ENCODE data around the gene DEFB132.
"Not testable (repeated sequence)": the region's sequence is repeated elsewhere in the genome, so short reads cannot be mapped to it uniquely, and the experiment has no call there.

Gene DEFB132, protein sequence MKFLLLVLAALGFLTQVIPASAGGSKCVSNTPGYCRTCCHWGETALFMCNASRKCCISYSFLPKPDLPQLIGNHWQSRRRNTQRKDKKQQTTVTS

DNA sequence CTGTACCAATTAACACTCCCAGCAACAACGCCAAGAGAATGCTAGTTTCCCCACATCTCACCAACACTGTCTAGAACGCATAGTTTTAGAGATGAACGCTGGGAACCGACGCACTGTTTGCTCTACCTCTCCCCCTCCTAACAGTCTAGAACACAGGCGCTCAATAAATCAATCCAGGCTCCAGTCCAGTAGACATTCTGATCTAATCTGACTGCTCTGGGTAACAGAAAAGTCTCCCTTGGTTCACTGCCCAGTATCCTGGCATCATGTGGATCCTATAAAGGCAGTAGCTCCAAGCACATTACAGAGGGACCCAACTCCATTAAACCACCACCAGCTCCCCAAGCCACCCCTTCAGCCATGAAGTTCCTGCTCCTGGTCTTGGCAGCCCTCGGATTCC, at the start of gene DEFB132:
DEFB132 (plus strand) TSS at position 306 of the 400 bp plus-strand sequence; CDS start at position 361, 55 bp downstream.
- DNase-seq (ENCODE audit: low read depth) = no peak

- DNase-seq (ENCODE audit: low read depth) = no peak
Measured at GRCh38 chr20:208942-209566, 48.5 kb upstream of the DEFB132 start.

DNA sequence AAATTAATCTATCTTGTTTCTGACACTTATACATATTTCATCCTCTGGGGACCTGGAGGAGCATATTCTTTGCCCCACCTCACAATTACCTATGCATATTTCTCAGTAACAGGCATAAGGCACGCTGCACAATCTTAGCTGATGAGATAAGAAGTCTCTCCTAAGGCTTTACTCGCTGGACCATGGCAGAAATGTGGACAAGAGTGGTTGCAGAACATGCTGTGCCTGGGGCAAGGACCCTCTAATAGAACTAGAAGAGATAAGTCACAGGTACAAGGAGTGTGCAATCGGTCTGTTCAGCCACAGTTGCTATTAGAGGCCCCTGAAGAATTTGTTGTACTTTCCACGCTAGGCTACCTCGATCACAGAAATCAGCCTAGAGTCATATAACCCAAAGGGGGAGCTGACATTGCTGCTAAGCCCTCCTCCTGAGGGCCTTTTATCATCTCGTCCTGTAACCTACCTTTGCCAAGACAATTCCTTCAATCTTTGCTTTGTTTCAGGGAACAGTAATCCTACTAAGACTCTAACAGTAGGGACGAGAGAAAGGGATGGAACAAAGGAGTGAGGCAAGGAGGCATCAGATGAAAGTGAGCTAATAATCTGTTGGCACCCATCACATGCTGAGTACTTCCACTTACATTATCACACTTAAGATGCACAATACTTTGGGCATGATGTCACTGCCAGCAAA, 46.6 kb upstream of the DEFB132 start:
- no peak for DNase-seq (ENCODE audit: low read depth)

GRCh38 chr20:214383-214782, 43.1 kb upstream of the DEFB132 start:
- no peak for DNase-seq (ENCODE audit: low read depth)

- no peak for DNase-seq (ENCODE audit: low read depth)
Measured at GRCh38 chr20:215796-216195, 41.7 kb upstream of the DEFB132 start.

GRCh38 chr20:217266-217665, 40.3 kb upstream of the DEFB132 start:
- no peak for DNase-seq (ENCODE audit: low read depth)

GRCh38 chr20:219290-220115, 38.0 kb upstream of the DEFB132 start:
- DNase-seq (ENCODE audit: low read depth) = no peak

DNA sequence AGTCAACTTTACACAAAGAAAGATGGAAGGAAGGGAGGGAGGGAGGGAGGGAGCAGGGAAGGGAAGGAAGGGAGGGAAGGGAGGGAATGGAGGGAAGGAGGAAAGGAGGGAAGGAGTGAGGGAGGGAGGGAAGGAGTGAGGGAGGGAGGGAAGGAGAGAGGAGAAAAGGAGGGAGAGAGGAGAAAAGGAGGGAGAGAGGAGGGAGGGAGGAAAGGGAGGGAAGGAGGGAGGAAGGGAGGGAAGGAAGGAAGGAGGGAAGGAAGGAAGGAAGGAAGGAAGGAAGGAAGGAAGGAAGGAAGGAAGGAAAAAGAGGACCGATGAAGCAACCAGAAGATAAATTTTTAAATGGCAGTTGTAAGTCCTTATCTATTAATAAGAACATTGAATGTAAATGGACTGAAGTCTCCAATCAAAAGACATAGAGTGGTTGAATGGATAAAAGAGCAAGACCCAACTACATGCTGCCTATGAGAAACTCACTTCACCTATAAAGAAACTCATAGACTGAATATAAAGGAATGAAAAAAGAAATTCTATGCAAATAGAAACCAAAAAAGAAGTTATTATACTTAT, 36.2 kb upstream of the DEFB132 start:
- no peak for DNase-seq (ENCODE audit: low read depth)

- DNase-seq (ENCODE audit: low read depth) = not testable (repeated sequence)
Measured at GRCh38 chr20:225879-226278, 31.6 kb upstream of the DEFB132 start.

GRCh38 chr20:226958-227357, 30.6 kb upstream of the DEFB132 start, which contains the start of gene DEFB129:
Gene DEFB129 (plus strand): TSS chr20:227258. CDS start chr20:227289, 31 bp downstream.
- DNase-seq (ENCODE audit: low read depth) = no peak

GRCh38 chr20:227439-228105, 30.0 kb upstream of the DEFB132 start:
- DNase-seq (ENCODE audit: low read depth) = no peak

DNA sequence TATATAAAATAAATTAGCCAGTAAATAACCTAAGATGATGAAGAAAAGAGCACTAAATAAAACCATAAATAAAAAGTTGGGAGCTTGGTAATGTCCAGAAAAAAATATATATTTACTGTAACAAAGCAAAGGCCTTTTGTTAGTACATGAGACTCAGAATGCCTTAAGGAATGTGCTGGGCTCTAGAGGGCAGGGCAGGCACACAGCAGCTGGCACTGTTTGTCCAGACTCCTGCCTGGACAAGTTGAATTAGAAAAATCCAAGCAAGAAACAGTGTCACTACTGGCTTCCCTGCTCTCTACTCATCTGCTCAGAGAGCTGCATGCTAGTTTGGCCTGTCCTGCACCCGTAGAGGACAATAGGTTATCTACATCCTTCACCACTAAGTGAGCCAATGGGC, 21.6 kb upstream of the DEFB132 start:
- no peak for DNase-seq (ENCODE audit: low read depth)

- DNase-seq (ENCODE audit: low read depth) = no peak
Measured at GRCh38 chr20:237489-237888, 20.0 kb upstream of the DEFB132 start.

GRCh38 chr20:237929-238328, 19.6 kb upstream of the DEFB132 start:
- no peak for DNase-seq (ENCODE audit: low read depth)

- DNase-seq (ENCODE audit: low read depth) = no peak
Measured at GRCh38 chr20:242905-243304, 14.6 kb upstream of the DEFB132 start.

DNA sequence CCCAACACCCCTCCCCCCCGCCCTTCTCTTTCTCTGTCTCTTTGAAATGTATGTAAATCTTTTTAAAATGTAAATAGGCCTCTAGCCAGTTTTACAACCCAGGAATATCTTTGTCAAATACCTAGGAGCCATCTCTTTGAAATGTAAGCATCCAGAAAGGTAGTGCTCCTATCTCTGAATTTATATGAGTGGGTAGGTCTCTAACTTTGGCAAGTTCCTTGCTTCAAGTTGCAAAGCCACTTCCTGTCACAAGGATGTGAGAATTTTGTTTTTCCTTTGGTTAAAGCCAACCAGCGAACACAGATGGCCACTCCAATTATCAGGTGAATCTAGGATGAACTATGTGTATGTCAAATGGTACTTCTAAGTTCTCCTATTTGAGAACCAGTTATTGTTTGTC, 6.2 kb upstream of the DEFB132 start:
- no peak for DNase-seq (ENCODE audit: low read depth)

DNA sequence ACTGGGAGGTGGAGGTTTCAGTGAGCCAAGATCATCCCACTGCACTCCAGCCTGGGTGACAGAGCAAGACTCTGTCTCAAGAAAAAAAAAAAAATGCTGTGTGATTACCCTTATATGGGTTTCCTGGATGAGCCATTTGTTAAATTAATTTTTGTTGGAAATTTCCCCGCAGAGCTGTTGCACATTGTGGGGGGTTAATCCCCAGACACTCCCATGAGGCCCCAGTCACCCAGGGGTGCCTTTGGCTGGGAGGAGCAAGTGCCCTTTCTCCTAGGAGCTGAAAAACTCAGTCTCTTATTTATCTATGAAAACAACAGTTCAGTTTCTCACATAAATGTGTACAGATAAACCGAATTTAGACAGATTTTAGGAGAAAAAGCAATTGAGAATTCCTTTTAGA, 4.7 kb upstream of the DEFB132 start:
- DNase-seq (ENCODE audit: low read depth) = no peak

DNA sequence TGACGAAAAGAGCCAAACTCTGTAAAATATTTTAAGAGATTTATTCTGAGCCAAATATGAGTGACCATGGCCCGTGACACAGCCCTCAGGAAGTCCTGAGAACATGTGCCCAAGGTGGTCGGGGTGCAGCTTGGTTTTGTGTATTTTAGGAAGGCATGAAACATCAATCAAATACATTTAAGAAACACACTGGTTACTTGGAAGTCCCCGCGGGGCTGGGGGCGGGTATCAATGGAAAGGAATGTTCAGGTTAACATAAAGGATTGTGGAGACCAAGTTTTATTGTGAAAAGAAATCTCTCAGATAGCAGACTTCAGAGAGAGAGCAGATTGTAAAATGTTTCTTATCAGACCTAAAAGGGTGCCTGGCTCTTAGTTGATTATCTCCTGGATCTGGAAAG, 4.1 kb upstream of the DEFB132 start:
- not testable (repeated sequence) for DNase-seq (ENCODE audit: low read depth)

DNA sequence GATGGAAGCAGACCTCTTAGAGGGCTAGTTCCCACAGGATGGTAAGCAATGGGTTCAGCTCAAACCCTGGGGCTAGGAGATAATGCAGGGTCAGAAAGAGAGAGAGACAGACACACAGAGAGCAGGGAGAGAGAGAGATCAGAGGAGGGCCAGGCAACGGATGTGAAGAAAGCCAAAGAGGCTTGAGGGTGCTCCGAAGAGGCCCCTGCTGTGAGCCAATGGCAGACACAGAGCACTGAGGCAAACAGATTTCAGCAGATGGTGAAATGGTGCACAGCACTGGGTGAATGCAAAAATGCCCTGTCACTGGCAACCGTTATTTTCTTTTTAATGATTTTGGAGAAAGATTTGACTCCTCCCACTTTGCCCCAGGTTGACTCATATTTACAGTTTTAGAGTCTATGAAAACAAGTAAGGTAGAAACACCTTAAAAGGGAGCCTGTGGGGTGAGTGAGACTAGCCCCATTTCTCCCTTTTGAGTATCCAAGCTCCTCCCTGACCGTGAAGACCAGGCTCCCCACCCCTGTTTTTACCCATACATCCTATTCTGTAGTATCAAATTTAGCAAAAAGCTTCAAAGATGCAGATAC, 840 bp downstream of the DEFB132 start:
- DNase-seq (ENCODE audit: low read depth) = no peak

DNA sequence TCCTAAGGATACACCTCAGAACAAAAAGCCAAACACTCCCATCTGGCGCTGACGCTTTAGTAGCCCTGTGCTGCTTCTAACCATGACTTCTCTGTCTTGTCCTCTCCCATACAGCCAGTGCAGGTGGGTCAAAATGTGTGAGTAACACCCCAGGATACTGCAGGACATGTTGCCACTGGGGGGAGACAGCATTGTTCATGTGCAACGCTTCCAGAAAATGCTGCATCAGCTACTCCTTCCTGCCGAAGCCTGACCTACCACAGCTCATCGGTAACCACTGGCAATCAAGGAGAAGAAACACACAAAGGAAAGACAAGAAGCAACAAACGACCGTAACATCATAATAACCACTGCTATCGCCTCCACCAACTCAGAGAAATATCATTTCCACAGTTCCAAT, 1.4 kb downstream of the DEFB132 start:
- DNase-seq (ENCODE audit: low read depth) = no peak

GRCh38 chr20:259981-260380, 2.5 kb downstream of the DEFB132 start:
- no peak for DNase-seq (ENCODE audit: low read depth)
